ENCODE results near the gene TTC8.

- TF ChIP-seq CTCF (IDR thresholded peaks at IDR 0.05; ENCODE audit: low read depth, low read length, missing input control) (no peak), MAX (IDR thresholded peaks at IDR 0.05) (no peak), SP1 (IDR thresholded peaks at IDR 0.05) (no peak), YY1 (IDR thresholded peaks at IDR 0.05) (no peak), REST (IDR thresholded peaks at IDR 0.05) (no peak), ZBTB33 (IDR thresholded peaks at IDR 0.05) (no peak), JUND (IDR thresholded peaks at IDR 0.05) (no peak), EGR1 (IDR thresholded peaks at IDR 0.05; ENCODE audit: low read depth in 2 of 2) (no peak), GABPA (IDR thresholded peaks at IDR 0.05 in 1 of 2, conservative IDR thresholded peaks at IDR 0.05 in 1 of 2) (no peak), ATF3 (IDR thresholded peaks at IDR 0.05) (no peak), TAF1 (conservative IDR thresholded peaks at IDR 0.05) (no peak), HNF4A (conservative IDR thresholded peaks at IDR 0.05) (no peak)
Measured at GRCh38 chr14:88895116-88895515, 70.7 kb downstream of the TTC8 start.

All from liver (tissue), 3 donors.